SK-N-SH (cell line): Measurements from ENCODE around the gene BAG3.

ENCODE experiments used
- CTCF ChIP-seq: fragments of 200-600 bp; sonication (generic); IDR thresholded peaks from 2 replicates; pipeline ENCODE4 v1.6.1; 2017; ENCODE audit warnings: antibody characterized with exemption, mild to moderate bottlenecking, moderate library complexity
- GABPA ChIP-seq: IDR thresholded peaks from 2 replicates; pipeline ENCODE4 v1.4.0; 2012; ENCODE audit warnings: low read depth, mild to moderate bottlenecking
- IRF3 ChIP-seq: fragments of 150-350 bp; IDR thresholded peaks from 2 replicates; pipeline ENCODE4 v1.6.1; 2016; ENCODE audit warnings: mild to moderate bottlenecking, low read depth, low read length
- RAD21 ChIP-seq: IDR thresholded peaks from 2 replicates; pipeline ENCODE4 v1.6.1; 2012; ENCODE audit warnings: mild to moderate bottlenecking, low read length
- SIN3A ChIP-seq: IDR thresholded peaks from 2 replicates; pipeline ENCODE4 v1.6.1; 2012; ENCODE audit warnings: low read depth, mild to moderate bottlenecking, low read length, moderate library complexity, borderline replicate concordance
- TAF1 ChIP-seq: IDR thresholded peaks from 2 replicates; pipeline ENCODE4 v1.6.1; 2012; ENCODE audit warnings: low read depth, mild to moderate bottlenecking, low read length, moderate library complexity, borderline replicate concordance
- TCF12 ChIP-seq: IDR thresholded peaks from 2 replicates; pipeline ENCODE4 v1.4.0; 2012

GRCh38 chr10:119677904-119678755 lies 26.9 kb downstream of the BAG3 start:
- no peak for TF ChIP-seq GABPA
- TF ChIP-seq RAD21: no peak
- no peak for TF ChIP-seq CTCF
- no peak for TF ChIP-seq TAF1
- TF ChIP-seq TCF12: no peak
- TF ChIP-seq IRF3: no peak
- no peak for TF ChIP-seq SIN3A
